GM21786 (cell line): ENCODE results near the gene CTCF.
"Not testable (repeated sequence)": the region's sequence is repeated elsewhere in the genome, so short reads cannot be mapped to it uniquely, and the experiment has no call there.

ENCODE experiments used
- ATAC-seq: cut with Tn5 transposase; IDR thresholded peaks from one replicate; pipeline ENCODE4 v1.9.1; 2021; ENCODE audit not compliant: unreplicated experiment

The CTCF gene

GRCh38 chr16:67562526-67562917, at the start of gene CTCF:
Gene CTCF (plus strand): TSS chr16:67562526. CDS start chr16:67610833, 48,307 bp downstream.
- ATAC-seq = peak; percentile 35

- not testable (repeated sequence) for ATAC-seq
Observed at GRCh38 chr16:67513892-67514291, 48.4 kb upstream of the CTCF start.

GRCh38 chr16:67514382-67514828, 47.9 kb upstream of the CTCF start:
- ATAC-seq = peak; percentile 44

- ATAC-seq = no peak
Observed at GRCh38 chr16:67516296-67517154, 45.8 kb upstream of the CTCF start.

- ATAC-seq = no peak
Observed at GRCh38 chr16:67517155-67517445, 45.2 kb upstream of the CTCF start.

- peak; percentile 48 for ATAC-seq
Observed at GRCh38 chr16:67517661-67518423, 44.5 kb upstream of the CTCF start.

GRCh38 chr16:67518676-67519075, 43.6 kb upstream of the CTCF start:
- no peak for ATAC-seq

- no peak for ATAC-seq
Observed at GRCh38 chr16:67519242-67519641, 43.1 kb upstream of the CTCF start.

- ATAC-seq = peak; percentile 52
Observed at GRCh38 chr16:67521095-67521804, 41.1 kb upstream of the CTCF start.

GRCh38 chr16:67525176-67525860, 37.0 kb upstream of the CTCF start:
- no peak for ATAC-seq

- ATAC-seq = no peak
Observed at GRCh38 chr16:67526149-67526791, 36.1 kb upstream of the CTCF start.

GRCh38 chr16:67528222-67528869, 34.0 kb upstream of the CTCF start, which contains the start of gene RIPOR1:
Gene RIPOR1 (plus strand): TSS chr16:67528829. CDS start chr16:67538447, 9,618 bp downstream.
- ATAC-seq = no peak

- ATAC-seq = no peak
Observed at GRCh38 chr16:67528870-67529581, 33.3 kb upstream of the CTCF start.

GRCh38 chr16:67529582-67530012, 32.7 kb upstream of the CTCF start:
- no peak for ATAC-seq

GRCh38 chr16:67530013-67530939, 32.0 kb upstream of the CTCF start:
- ATAC-seq = peak; percentile 50

- no peak for ATAC-seq
Observed at GRCh38 chr16:67531247-67531646, 31.1 kb upstream of the CTCF start.

- ATAC-seq = no peak
Observed at GRCh38 chr16:67533024-67533560, 29.2 kb upstream of the CTCF start.

GRCh38 chr16:67533987-67534386, 28.3 kb upstream of the CTCF start:
- ATAC-seq = not testable (repeated sequence)
